Spleen (tissue), 7 donors: ENCODE data around the gene IAPP.

Experiments
- POLR2A ChIP-seq, 3 donors: fragments of 450-650 bp; IDR thresholded peaks; one replicate each; pipeline ENCODE4 v1.5.1; 2017; ENCODE audit warnings: antibody characterized with exemption in 3 of 3, mild to moderate bottlenecking in 1 of 3
- TF ChIP-seq, protein P1 (sequence below), 11 experiments: fragments of 200-600 bp in 7 of 11; fragments of 450-650 bp in 4 of 11; sonication (generic) in 4 of 11; IDR thresholded peaks in 8 of 11; conservative IDR thresholded peaks in 3 of 11; 1 replicate in 7 of 11; 2 replicates in 4 of 11; pipeline versions ENCODE4 v1.4.0 to v1.8.0; 2016 to 2021; ENCODE audit warnings: antibody characterized with exemption in 11 of 11, inconsistent platforms in 4 of 11, mild to moderate bottlenecking in 1 of 11
- donor health status: DM: no; HTN: no; CAD: no; lungs with moderate emphysema.
- donor health status: DM: no; HTN: no; CAD: no.
- donor health status: DM: no; HTN: no; CAD: no.

DNA sequence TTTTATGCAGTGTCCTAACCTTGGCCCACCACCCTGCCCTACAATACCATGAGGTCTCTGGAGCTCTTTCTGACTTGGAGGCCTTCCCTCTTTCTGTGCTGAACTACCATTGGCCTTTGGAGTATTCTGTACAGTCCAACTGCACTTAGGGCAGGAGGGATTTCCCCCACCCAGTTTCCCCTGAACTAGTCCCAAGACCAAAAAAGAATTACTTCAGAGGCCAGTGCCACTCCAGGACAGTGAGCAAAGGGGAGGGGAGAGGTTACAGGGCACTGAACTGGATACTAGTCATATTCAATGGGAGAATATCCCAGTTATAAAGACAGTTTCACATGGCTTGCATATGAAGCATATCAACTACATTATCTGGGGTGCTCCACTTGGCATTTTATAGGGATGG is 44.1 kb upstream of the IAPP start:
- TF ChIP-seq, protein P1, sequence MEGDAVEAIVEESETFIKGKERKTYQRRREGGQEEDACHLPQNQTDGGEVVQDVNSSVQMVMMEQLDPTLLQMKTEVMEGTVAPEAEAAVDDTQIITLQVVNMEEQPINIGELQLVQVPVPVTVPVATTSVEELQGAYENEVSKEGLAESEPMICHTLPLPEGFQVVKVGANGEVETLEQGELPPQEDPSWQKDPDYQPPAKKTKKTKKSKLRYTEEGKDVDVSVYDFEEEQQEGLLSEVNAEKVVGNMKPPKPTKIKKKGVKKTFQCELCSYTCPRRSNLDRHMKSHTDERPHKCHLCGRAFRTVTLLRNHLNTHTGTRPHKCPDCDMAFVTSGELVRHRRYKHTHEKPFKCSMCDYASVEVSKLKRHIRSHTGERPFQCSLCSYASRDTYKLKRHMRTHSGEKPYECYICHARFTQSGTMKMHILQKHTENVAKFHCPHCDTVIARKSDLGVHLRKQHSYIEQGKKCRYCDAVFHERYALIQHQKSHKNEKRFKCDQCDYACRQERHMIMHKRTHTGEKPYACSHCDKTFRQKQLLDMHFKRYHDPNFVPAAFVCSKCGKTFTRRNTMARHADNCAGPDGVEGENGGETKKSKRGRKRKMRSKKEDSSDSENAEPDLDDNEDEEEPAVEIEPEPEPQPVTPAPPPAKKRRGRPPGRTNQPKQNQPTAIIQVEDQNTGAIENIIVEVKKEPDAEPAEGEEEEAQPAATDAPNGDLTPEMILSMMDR (IDR thresholded peaks at IDR 0.05 in 8 of 11, conservative IDR thresholded peaks at IDR 0.05 in 3 of 11), result no peak
- no peak for TF ChIP-seq POLR2A (IDR thresholded peaks at IDR 0.05)
